GM12892 (cell line): ENCODE results near the gene GLCCI1.

Source experiments
- POLR2A ChIP-seq: IDR thresholded peaks from 2 replicates; pipeline ENCODE4 v1.6.1; 2011; ENCODE audit warnings: low read depth, low read length, control low read depth
- POLR2AphosphoS5 ChIP-seq: IDR thresholded peaks from 2 replicates; pipeline ENCODE4 v1.6.1; 2011; ENCODE audit warnings: low read depth, low read length, control low read depth

- TF ChIP-seq POLR2A (no peak), POLR2AphosphoS5 (no peak)
These were observed 95.2 kb downstream of the GLCCI1 start for GRCh38 chr7:8063706-8064297.
